BJ (cell line): ENCODE measurements around the gene MYO3B. TPM values are rescaled to one million over a fixed set of nuclear protein-coding genes. Genes with fewer than 3 reads are reported as not detected.

Experiments used
- CTCF ChIA-PET: fragments of 350-600 bp; formaldehyde crosslinking; extraction: SDS; loops from one replicate; lab custom pipeline; 2021; ENCODE audit warnings: antibody characterized with exemption, inconsistent platforms; lab: Yijun Ruan, JAX
- POLR2A ChIA-PET: fragments of 300-600 bp; sonication (Branson Sonifier 250); formaldehyde crosslinking; extraction: SDS; loops from one replicate; lab custom pipeline; 2021; ENCODE audit warnings: antibody characterized with exemption; lab: Charles Lee
- DNase-seq: peaks from one replicate; pipeline ENCODE4 v3.0.0-alpha.2; 2011; ENCODE audit warnings: low read depth
- H3K27me3 ChIP-seq: 2 replicates; pipeline ENCODE4 v1.6.0; 2011; ENCODE audit warnings: low read length; ENCODE audit not compliant: control insufficient read depth, insufficient read depth
- H3K36me3 ChIP-seq: 2 replicates; pipeline ENCODE4 v1.5.1; 2011; ENCODE audit warnings: low read length; ENCODE audit not compliant: control insufficient read depth, insufficient read depth
- H3K4me3 ChIP-seq: 2 replicates; pipeline ENCODE4 v1.5.1; 2011; ENCODE audit warnings: low read depth, mild to moderate bottlenecking, control low read depth, low read length
- polyA plus RNA-seq: library from polyadenylated mRNA; depleted of rRNA; stranded (reverse); fragments of >200 nt; gene quantifications from 2 replicates; pipeline ENCODE4 v1.2.3, GENCODE V29; 2011
- TF ChIP-seq, protein P1 (sequence below): IDR thresholded peaks from 2 replicates; pipeline ENCODE4 v1.5.1; 2011; ENCODE audit warnings: low read depth, mild to moderate bottlenecking, control low read depth, inconsistent platforms, low read length, moderate library complexity; ENCODE audit not compliant: insufficient read depth

MYO3B gene
- polyA plus RNA-seq, 1 experiment = not detected

DNA sequence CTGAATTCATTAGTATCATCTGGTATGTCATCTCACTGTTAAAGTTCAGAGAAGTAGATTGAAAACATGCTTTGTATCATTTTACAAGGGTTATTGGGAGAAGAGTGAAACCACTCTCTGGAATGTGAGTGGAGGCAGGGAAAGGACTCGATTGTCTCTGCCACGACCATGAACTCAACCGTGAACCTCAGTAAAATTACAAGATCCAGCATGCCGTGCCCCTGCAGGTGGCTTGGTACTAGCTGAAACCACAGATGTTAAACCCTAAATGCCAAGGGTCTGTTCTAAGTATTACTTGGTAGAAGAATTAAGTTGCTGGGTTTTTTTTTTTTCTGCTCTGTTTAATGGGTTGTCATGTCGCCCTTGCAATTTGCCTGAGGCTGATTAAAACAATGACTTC lies 197.2 kb downstream of the MYO3B start:
- Histone ChIP-seq H3K4me3 (no peak overlapping the region), H3K27me3 (no peaks in the 10 kb centered on the region), H3K36me3 (no peaks in the 10 kb centered on the region)
- ChIA-PET CTCF (interaction anchor here (1.0 to 1.2 kb wide), 2 partner anchors 441 to 468 kb away, joined by 3 to 5 read pairs; partner anchors contain the start of gene GAD1), POLR2A (no interaction called here)
- TF ChIP-seq, protein P1, sequence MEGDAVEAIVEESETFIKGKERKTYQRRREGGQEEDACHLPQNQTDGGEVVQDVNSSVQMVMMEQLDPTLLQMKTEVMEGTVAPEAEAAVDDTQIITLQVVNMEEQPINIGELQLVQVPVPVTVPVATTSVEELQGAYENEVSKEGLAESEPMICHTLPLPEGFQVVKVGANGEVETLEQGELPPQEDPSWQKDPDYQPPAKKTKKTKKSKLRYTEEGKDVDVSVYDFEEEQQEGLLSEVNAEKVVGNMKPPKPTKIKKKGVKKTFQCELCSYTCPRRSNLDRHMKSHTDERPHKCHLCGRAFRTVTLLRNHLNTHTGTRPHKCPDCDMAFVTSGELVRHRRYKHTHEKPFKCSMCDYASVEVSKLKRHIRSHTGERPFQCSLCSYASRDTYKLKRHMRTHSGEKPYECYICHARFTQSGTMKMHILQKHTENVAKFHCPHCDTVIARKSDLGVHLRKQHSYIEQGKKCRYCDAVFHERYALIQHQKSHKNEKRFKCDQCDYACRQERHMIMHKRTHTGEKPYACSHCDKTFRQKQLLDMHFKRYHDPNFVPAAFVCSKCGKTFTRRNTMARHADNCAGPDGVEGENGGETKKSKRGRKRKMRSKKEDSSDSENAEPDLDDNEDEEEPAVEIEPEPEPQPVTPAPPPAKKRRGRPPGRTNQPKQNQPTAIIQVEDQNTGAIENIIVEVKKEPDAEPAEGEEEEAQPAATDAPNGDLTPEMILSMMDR = no peak
- no peak for DNase-seq

DNA sequence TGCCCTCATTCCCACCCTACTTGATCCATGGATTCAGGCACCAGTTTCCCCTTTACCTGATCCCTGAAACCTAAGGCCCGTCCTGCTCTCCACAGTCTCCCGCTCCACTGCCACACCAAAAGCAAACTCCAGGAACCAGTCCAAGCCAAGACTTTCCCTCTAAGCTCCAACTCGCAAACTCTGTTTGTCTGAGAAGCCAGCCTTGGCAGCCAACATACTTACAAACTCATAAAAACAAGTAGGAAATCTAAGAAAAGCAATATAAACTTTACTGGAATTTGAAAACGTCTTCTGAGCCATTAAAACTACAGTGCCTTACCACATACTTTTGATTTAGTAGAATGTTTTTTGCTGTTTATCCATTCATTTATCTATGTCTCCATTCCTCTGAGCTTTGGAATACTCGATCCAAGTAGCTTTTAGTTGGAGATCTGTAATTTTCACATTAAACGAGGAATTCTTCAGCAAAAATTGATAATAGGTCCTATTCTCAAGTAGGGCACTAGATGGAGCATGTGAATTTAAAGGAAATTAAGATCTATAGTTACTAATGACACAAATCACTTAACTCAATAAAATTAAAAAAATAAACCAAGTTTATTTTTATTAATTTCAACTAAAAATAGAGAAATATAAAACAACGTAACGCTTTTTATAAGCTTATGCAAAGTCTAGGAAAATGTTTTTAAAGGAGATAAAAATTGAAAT lies 199.7 kb downstream of the MYO3B start:
- DNase-seq = no peak
- ChIA-PET CTCF (interaction anchor here (0.9 to 2.5 kb wide), 4 partner anchors 22 to 438 kb away, joined by 3 to 11 read pairs (median 5); no protein-coding TSS in a partner anchor), POLR2A (no interaction called here)
- H3K36me3 ChIP-seq = no peaks in the 10 kb centered on the region
- H3K27me3 ChIP-seq = no peaks in the 10 kb centered on the region
- no peak overlapping the region for H3K4me3 ChIP-seq
- TF ChIP-seq, protein P1 = no peak

DNA sequence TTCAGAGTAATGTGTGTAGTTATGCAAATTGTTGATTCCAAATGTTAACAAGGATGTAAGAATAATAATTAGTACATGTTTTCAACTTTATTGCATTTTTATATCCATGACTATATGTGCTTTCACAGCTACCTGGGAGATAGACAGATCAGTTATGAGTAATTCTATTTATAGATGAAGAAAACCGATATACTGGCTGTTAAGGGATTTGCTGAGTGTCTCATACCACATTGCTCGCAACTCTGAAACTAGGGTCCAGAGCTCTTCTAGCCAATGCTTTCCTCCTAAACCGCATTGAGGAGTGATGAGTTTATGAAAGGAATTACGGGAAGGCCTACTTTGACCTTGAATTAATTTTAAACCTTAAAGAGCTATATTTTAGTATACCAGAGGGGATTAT lies 202.3 kb downstream of the MYO3B start:
- Histone ChIP-seq H3K27me3 (no peaks in the 10 kb centered on the region), H3K4me3 (no peak overlapping the region), H3K36me3 (no peaks in the 10 kb centered on the region)
- POLR2A ChIA-PET = no interaction called here
- no peak for DNase-seq
- CTCF ChIA-PET = interaction anchor here (0.9 to 2.5 kb wide), 3 partner anchors 12 to 433 kb away, joined by 4 to 11 read pairs (median 5); no protein-coding TSS in a partner anchor
- TF ChIP-seq, protein P1 = no peak

DNA sequence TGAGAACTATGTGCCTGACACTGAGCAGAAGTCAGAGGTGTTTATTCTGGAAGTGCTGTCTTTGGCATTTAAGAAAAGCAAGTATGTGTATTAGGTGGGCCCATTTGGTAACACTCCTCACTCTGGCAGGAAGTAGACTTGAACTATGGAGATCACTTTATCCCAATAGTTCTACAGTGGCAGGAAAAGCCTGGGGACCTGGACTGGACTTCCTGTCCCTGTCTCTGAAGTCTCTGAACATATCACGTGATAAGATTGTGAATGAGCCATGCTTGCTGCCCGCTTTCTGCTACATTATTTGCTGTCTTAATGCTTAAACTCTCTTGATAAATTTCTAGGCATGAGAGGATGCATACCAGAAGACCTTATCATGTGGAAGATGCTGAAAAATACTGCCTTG lies 203.7 kb downstream of the MYO3B start:
- TF ChIP-seq, protein P1 = no peak
- DNase-seq = no peak
- Histone ChIP-seq H3K4me3 (no peak overlapping the region), H3K27me3 (no peaks in the 10 kb centered on the region), H3K36me3 (no peaks in the 10 kb centered on the region)
- ChIA-PET CTCF (interaction anchor here (0.7 kb wide), 1 partner anchor 9 kb away, joined by 3 read pairs; no protein-coding TSS in a partner anchor), POLR2A (no interaction called here)

DNA sequence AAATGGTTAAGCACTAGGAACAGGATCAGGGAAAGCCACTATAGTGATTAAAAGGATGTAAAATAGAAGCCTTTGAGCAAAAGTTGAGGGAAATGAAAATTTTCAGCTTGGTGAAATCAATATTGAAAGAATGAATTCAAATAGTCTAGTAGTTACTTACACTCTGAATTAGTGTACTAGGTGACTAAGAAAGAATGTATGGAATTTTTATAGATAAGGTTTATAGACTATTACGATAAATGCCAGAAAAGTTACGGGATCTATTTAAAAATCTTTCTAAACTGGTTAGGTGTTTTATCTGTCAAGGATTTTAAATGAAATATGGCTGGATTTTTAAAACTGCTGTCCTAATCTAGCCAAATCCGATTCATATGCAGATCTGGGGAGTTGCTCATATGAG lies 208.6 kb downstream of the MYO3B start:
- TF ChIP-seq, protein P1 = no peak
- Histone ChIP-seq H3K27me3 (no peaks in the 10 kb centered on the region), H3K36me3 (no peaks in the 10 kb centered on the region), H3K4me3 (no peak overlapping the region)
- ChIA-PET POLR2A (no interaction called here), CTCF (no interaction called here)
- no peak for DNase-seq
